ENCODE results near the gene SLC34A3. TPM values are rescaled to one million over a fixed set of nuclear protein-coding genes. Genes with fewer than 3 reads are reported as not detected.

The SLC34A3 gene
- total RNA-seq, 1 donor = not detected

GRCh38 chr9:137278061-137278701 lies 47.5 kb downstream of the SLC34A3 start:
- no peaks in the 10 kb centered on the region for H3K27me3 ChIP-seq (ENCODE audit: insufficient read depth, low read length)
- peak overlapping the region; percentile 79 for H3K4me2 ChIP-seq (ENCODE audit: insufficient read depth, low read length)
- peaks cover 8% of the 10 kb centered on the region for H3K36me3 ChIP-seq (ENCODE audit: insufficient read depth, low read length)
- H3K4me3 ChIP-seq (ENCODE audit: insufficient read depth, low read length) = peak overlapping the region; percentile 78
- peaks cover 16% of the 10 kb centered on the region for H3K79me2 ChIP-seq (ENCODE audit: insufficient read depth, low read length)
- peaks cover 16% of the 10 kb centered on the region for H3K4me1 ChIP-seq (ENCODE audit: insufficient read depth, low read length)
- no peak overlapping the region for H3K27ac ChIP-seq (ENCODE audit: low read depth, low read length)
- no peaks in the 10 kb centered on the region for H4K20me1 ChIP-seq (ENCODE audit: insufficient read depth, low read length)
- no peaks in the 10 kb centered on the region for H3K9me3 ChIP-seq (ENCODE audit: low read depth, low read length)
- H2AFZ ChIP-seq (ENCODE audit: low read length) = no peak overlapping the region
- peak; percentile 92 for DNase-seq (ENCODE audit: insufficient read length, low spot score, missing footprints)
- TF ChIP-seq CTCF (IDR thresholded peaks at IDR 0.05; ENCODE audit: extremely low read depth, low read depth, low read length) = no peak

GRCh38 chr9:137278721-137279711 lies 48.3 kb downstream of the SLC34A3 start:
- peaks cover 4% of the 10 kb centered on the region for H3K36me3 ChIP-seq (ENCODE audit: insufficient read depth, low read length)
- peak; percentile 67 for DNase-seq (ENCODE audit: insufficient read length, low spot score, missing footprints)
- H3K27ac ChIP-seq (ENCODE audit: low read depth, low read length) = no peak overlapping the region
- H3K4me2 ChIP-seq (ENCODE audit: insufficient read depth, low read length) = peak overlapping the region; percentile 79
- peaks cover 16% of the 10 kb centered on the region for H3K4me1 ChIP-seq (ENCODE audit: insufficient read depth, low read length)
- no peak overlapping the region for H2AFZ ChIP-seq (ENCODE audit: low read length)
- H3K4me3 ChIP-seq (ENCODE audit: insufficient read depth, low read length) = peak overlapping the region; percentile 78
- H3K27me3 ChIP-seq (ENCODE audit: insufficient read depth, low read length) = no peaks in the 10 kb centered on the region
- no peaks in the 10 kb centered on the region for H4K20me1 ChIP-seq (ENCODE audit: insufficient read depth, low read length)
- H3K79me2 ChIP-seq (ENCODE audit: insufficient read depth, low read length) = peaks cover 16% of the 10 kb centered on the region
- TF ChIP-seq CTCF (IDR thresholded peaks at IDR 0.05; ENCODE audit: extremely low read depth, low read depth, low read length) = no peak
- no peaks in the 10 kb centered on the region for H3K9me3 ChIP-seq (ENCODE audit: low read depth, low read length)

GRCh38 chr9:137279741-137280473 lies 49.2 kb downstream of the SLC34A3 start:
- Histone ChIP-seq H3K4me1 (ENCODE audit: insufficient read depth, low read length) (peaks cover 16% of the 10 kb centered on the region), H3K9me3 (ENCODE audit: low read depth, low read length) (no peaks in the 10 kb centered on the region), H3K27me3 (ENCODE audit: insufficient read depth, low read length) (no peaks in the 10 kb centered on the region), H3K36me3 (ENCODE audit: insufficient read depth, low read length) (peaks cover 4% of the 10 kb centered on the region), H3K27ac (ENCODE audit: low read depth, low read length) (no peak overlapping the region), H2AFZ (ENCODE audit: low read length) (no peak overlapping the region), H4K20me1 (ENCODE audit: insufficient read depth, low read length) (no peaks in the 10 kb centered on the region), H3K4me2 (ENCODE audit: insufficient read depth, low read length) (no peak overlapping the region), H3K4me3 (ENCODE audit: insufficient read depth, low read length) (no peak overlapping the region), H3K79me2 (ENCODE audit: insufficient read depth, low read length) (peaks cover 16% of the 10 kb centered on the region)
- no peak for TF ChIP-seq CTCF (IDR thresholded peaks at IDR 0.05; ENCODE audit: extremely low read depth, low read depth, low read length)
- peak; percentile 86 for DNase-seq (ENCODE audit: insufficient read length, low spot score, missing footprints)
